Aortic smooth muscle cell (primary cell): ENCODE results near the gene NBPF6. TPM values are rescaled to one million over a fixed set of nuclear protein-coding genes. Genes with fewer than 3 reads are reported as not detected.

ENCODE experiments used
- total RNA-seq: library from RNA; depleted of rRNA; stranded (reverse); fragments of >200 nt; gene quantifications from 2 replicates; pipeline ENCODE4 v1.2.3, GENCODE V29; 2014

Gene NBPF6, protein sequence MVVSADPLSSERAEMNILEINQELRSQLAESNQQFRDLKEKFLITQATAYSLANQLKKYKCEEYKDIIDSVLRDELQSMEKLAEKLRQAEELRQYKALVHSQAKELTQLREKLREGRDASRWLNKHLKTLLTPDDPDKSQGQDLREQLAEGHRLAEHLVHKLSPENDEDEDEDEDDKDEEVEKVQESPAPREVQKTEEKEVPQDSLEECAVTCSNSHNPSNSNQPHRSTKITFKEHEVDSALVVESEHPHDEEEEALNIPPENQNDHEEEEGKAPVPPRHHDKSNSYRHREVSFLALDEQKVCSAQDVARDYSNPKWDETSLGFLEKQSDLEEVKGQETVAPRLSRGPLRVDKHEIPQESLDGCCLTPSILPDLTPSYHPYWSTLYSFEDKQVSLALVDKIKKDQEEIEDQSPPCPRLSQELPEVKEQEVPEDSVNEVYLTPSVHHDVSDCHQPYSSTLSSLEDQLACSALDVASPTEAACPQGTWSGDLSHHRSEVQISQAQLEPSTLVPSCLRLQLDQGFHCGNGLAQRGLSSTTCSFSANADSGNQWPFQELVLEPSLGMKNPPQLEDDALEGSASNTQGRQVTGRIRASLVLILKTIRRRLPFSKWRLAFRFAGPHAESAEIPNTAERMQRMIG
- 0.06 TPM in 1 of 2 replicates, not detected in the other for total RNA-seq

DNA sequence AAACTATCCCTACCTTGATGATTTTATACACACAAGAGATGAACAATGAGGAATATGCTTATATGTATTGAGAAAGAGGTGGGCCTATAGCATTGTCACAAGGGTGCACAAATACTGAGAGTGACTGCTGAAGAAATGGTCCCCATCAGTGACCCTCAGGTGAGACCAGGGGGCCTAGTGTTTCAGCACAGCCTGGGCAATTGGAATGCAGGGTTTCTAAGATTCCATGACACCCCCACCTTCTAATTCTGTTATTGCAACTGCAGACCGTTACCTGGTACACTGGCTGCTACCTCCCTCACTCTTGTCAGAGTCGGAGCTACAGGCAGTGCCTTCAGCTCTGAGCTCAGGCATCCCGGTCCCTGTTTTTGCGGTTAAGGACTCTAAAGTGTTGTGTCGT is at the start of gene NBPF6:
TSS of gene NBPF6 (plus strand) at position 301 of the 400 bp plus-strand sequence. CDS start 259 bp downstream, outside the sequence.

Other genes with a start within 250 kb of the NBPF6 start
- 35.1 and 36.9 TPM in 2 replicates for gene SLC25A24, start 250.0 kb upstream of the NBPF6 start, total RNA-seq
- gene NBPF4, start 206.3 kb upstream of the NBPF6 start, total RNA-seq = not detected in 2 replicates
- gene EEIG2, start 109.8 kb downstream of the NBPF6 start, total RNA-seq = 17.3 and 21.4 TPM in 2 replicates
- 2.6 and 2.7 TPM in 2 replicates for gene HENMT1, start 210.8 kb downstream of the NBPF6 start, total RNA-seq
- 11.6 and 14.2 TPM in 2 replicates for gene PRPF38B, start 242.0 kb downstream of the NBPF6 start, total RNA-seq